ENCODE measurements around the gene PHEX. TPM values are rescaled to one million over a fixed set of nuclear protein-coding genes. Genes with fewer than 3 reads are reported as not detected.

PHEX gene
- total and polyA plus RNA-seq, 5 experiments from 2014 or later: 0.18 to 0.19 TPM; not detected in 3

- H3K4me1 Mint-ChIP-seq: no peaks in the 10 kb centered on the region
- H3K36me3 Mint-ChIP-seq: peaks cover 0 to 2% (median 0%) of the 10 kb centered on the region in 3 donors
- H3K9me3 Mint-ChIP-seq: peaks cover 0 to 3% (median 0%) of the 10 kb centered on the region in 9 donors
- no peak overlapping the region for H3K27ac Mint-ChIP-seq
- H3K27me3 Mint-ChIP-seq: peaks cover 0 to 1% (median 0%) of the 10 kb centered on the region in 5 donors
- DNase-seq (no peak), ATAC-seq (no peak)
- H3K4me3 Mint-ChIP-seq: no peak overlapping the region
- POLR2A ChIA-PET: no interaction called here
Observed at GRCh38 chrX:22186165-22186564, 154.0 kb downstream of the PHEX start.

- peak overlapping the region in 1 of 10 donors; percentile 70 for H3K4me3 Mint-ChIP-seq
- POLR2A ChIA-PET: no interaction called here
- no peaks in the 10 kb centered on the region for H3K9me3 Mint-ChIP-seq
- H3K4me1 Mint-ChIP-seq: peaks cover 2 to 6% (median 4%) of the 10 kb centered on the region in 4 donors
- DNase-seq (peak; percentile 4 to 66 (median 32)), ATAC-seq (no peak)
- peak overlapping the region in 1 of 10 donors; percentile 79 for H3K27ac Mint-ChIP-seq
- H3K27me3 Mint-ChIP-seq: peaks cover 0 to 8% (median 2%) of the 10 kb centered on the region in 5 donors
- no peaks in the 10 kb centered on the region for H3K36me3 Mint-ChIP-seq
Observed at GRCh38 chrX:22192419-22193060, 160.4 kb downstream of the PHEX start.

DNA sequence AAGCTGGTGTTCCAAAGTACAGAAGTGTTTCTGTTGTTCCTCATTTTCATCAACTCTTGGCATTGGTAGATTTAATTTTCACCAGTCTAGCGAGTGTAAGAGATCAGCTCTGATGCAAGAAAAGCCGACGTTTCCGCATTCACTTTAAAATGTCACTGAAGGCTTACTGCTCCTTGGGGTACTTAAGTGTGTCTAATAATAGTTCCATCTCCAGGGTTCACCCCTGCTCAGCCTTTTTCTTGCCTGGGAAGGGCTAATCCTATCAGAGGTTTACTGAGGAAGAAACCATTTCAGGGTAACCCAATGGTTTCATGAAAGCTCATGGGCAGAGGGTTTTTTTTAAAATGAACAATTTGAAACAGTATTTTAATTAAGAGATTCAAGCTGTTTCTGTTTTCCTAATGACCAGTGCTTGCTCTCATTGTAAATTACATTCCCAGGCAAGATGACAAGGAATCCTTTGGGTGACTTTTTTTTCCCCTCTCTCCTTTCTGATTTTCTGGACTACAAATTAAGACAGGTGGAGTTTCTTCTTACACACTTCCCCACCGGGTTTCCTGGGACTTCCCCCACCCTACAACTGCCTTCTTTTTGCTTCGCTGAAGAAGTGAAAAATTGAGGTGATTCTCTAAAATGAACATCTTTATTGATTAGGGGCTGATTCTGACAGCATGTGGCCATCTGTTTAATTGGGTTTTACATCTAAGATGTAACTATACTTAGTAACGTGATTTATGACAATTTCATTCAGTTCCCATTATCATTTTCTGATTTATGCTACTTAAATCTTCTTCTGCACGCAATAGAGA, 161.9 kb downstream of the PHEX start:
- DNase-seq (no peak), ATAC-seq (no peak)
- H3K4me1 Mint-ChIP-seq: peaks cover 2 to 6% (median 4%) of the 10 kb centered on the region in 4 donors
- POLR2A ChIA-PET: no interaction called here
- H3K27ac Mint-ChIP-seq: peak overlapping the region in 1 of 10 donors; percentile 42
- peaks cover 0 to 4% (median 0%) of the 10 kb centered on the region in 9 donors for H3K9me3 Mint-ChIP-seq
- no peak overlapping the region for H3K4me3 Mint-ChIP-seq
- no peaks in the 10 kb centered on the region for H3K36me3 Mint-ChIP-seq
- H3K27me3 Mint-ChIP-seq: peaks cover 0 to 12% (median 4%) of the 10 kb centered on the region in 5 donors

DNA sequence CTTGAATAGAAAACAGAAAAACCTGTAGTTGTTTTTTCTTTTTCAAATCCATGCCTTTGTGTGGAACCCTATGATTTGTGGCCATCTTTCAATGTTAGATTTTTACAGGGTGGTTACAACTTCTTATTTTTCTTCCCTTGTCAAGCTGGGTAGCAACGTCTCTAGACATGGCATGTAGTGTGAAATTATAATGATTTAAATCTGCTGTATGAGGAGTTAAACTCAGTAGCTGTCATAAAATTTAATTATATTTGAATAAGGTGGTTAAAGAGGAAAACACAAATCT, 162.5 kb downstream of the PHEX start:
- Mint-ChIP-seq H3K4me1 (peaks cover 2 to 6% (median 4%) of the 10 kb centered on the region in 4 donors), H3K36me3 (no peaks in the 10 kb centered on the region), H3K27me3 (peaks cover 0 to 12% (median 4%) of the 10 kb centered on the region in 5 donors), H3K4me3 (no peak overlapping the region), H3K27ac (no peak overlapping the region), H3K9me3 (peaks cover 0 to 4% (median 0%) of the 10 kb centered on the region in 9 donors)
- DNase-seq (no peak), ATAC-seq (no peak)
- POLR2A ChIA-PET: no interaction called here

DNA sequence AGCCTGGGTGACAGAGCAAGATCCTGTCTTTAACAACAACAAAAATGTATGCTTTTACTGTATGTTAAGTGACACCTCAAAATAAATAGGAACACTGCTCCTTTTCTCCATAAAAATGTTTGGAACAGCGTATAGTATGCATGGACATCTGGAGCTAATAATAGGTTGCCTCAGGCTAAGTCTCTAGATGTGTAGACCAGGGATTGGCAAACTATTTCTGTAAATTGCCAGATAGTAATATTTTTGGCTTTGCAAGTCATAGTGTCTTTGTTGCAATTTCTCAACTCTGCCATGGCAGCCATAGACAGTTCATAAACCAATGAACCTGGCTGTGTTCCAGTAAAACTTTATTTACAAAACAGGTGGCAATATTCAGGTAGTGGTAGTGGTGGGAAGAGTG, 164.0 kb downstream of the PHEX start:
- no peak for ATAC-seq
- POLR2A ChIA-PET: no interaction called here
- H3K27me3 Mint-ChIP-seq: peaks cover 0 to 12% (median 4%) of the 10 kb centered on the region in 5 donors
- H3K9me3 Mint-ChIP-seq: peaks cover 0 to 4% (median 0%) of the 10 kb centered on the region in 9 donors
- no peaks in the 10 kb centered on the region for H3K36me3 Mint-ChIP-seq
- no peak overlapping the region for H3K27ac Mint-ChIP-seq
- peaks cover 2 to 6% (median 4%) of the 10 kb centered on the region in 4 donors for H3K4me1 Mint-ChIP-seq
- no peak overlapping the region for H3K4me3 Mint-ChIP-seq
- no peak for DNase-seq

DNA sequence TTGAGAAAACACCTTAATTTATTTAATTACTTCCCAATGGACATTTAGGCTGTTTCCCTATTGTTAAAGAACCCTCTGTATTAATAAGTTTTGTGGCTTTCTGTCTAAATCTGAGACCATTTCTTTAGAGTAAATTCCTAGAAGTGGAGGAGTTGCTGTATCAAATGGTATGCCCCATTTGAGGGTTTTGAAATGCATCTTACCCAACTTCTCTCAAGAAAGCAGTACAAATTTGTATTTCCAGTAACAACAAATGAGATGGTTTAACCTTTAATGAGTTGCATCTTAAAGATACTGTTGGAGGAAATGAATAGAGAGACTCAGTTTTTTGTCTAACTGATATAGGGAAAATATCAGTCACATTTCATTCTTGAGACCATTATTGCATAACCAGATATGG, 170.1 kb downstream of the PHEX start:
- ATAC-seq (no peak), DNase-seq (no peak)
- Mint-ChIP-seq H3K4me1 (no peaks in the 10 kb centered on the region), H3K27ac (no peak overlapping the region), H3K9me3 (peaks cover 0 to 4% (median 0%) of the 10 kb centered on the region in 9 donors), H3K27me3 (peaks cover 0 to 13% (median 3%) of the 10 kb centered on the region in 5 donors), H3K4me3 (no peak overlapping the region), H3K36me3 (no peaks in the 10 kb centered on the region)
- POLR2A ChIA-PET: no interaction called here

DNA sequence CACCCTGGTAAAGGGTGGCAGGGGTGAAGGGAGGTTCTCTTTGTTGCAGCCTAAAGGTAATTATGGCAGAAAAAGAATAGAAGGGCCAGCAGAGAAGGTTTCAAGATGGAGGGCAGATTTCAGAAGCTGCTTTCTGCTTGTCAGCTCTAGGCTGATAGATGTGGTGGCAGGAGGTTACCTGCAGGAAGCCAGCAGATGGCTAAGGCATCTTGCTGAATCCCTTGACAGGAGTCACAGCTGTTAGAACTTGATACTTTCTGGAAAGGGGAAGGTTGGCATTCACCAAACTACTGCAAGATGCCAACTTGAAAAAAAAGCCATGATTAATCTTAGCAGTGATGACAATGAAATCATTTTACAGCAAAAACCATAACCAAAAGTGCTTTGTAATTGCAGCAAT, 171.1 kb downstream of the PHEX start:
- Mint-ChIP-seq H3K9me3 (peaks cover 0 to 4% (median 0%) of the 10 kb centered on the region in 9 donors), H3K4me3 (no peak overlapping the region), H3K36me3 (no peaks in the 10 kb centered on the region), H3K4me1 (no peaks in the 10 kb centered on the region), H3K27ac (no peak overlapping the region), H3K27me3 (peaks cover 0 to 13% (median 3%) of the 10 kb centered on the region in 5 donors)
- ATAC-seq: no peak
- DNase-seq: no peak
- POLR2A ChIA-PET: no interaction called here

GRCh38 chrX:22206781-22207180, 174.7 kb downstream of the PHEX start:
- no peak overlapping the region for H3K4me3 Mint-ChIP-seq
- no peaks in the 10 kb centered on the region for H3K36me3 Mint-ChIP-seq
- DNase-seq (no peak), ATAC-seq (no peak)
- no peaks in the 10 kb centered on the region for H3K4me1 Mint-ChIP-seq
- POLR2A ChIA-PET: no interaction called here
- no peak overlapping the region for H3K27ac Mint-ChIP-seq
- H3K27me3 Mint-ChIP-seq: peaks cover 0 to 6% (median 1%) of the 10 kb centered on the region in 5 donors
- peaks cover 0 to 5% (median 0%) of the 10 kb centered on the region in 9 donors for H3K9me3 Mint-ChIP-seq

- DNase-seq (no peak), ATAC-seq (no peak)
- Mint-ChIP-seq H3K4me3 (no peak overlapping the region), H3K9me3 (no peaks in the 10 kb centered on the region), H3K27me3 (peaks cover 0 to 3% (median 0%) of the 10 kb centered on the region in 5 donors), H3K27ac (no peak overlapping the region), H3K36me3 (no peaks in the 10 kb centered on the region), H3K4me1 (no peaks in the 10 kb centered on the region)
- POLR2A ChIA-PET: no interaction called here
Observed at GRCh38 chrX:22220941-22221340, 188.8 kb downstream of the PHEX start.

- ATAC-seq: no peak
- POLR2A ChIA-PET: no interaction called here
- no peaks in the 10 kb centered on the region for H3K4me1 Mint-ChIP-seq
- peaks cover 1 to 19% (median 5%) of the 10 kb centered on the region in 5 donors for H3K27me3 Mint-ChIP-seq
- no peak overlapping the region for H3K27ac Mint-ChIP-seq
- no peak for DNase-seq
- no peaks in the 10 kb centered on the region for H3K36me3 Mint-ChIP-seq
- H3K4me3 Mint-ChIP-seq: no peak overlapping the region
- peaks cover 0 to 5% (median 0%) of the 10 kb centered on the region in 9 donors for H3K9me3 Mint-ChIP-seq
Observed at GRCh38 chrX:22234380-22234779, 202.3 kb downstream of the PHEX start.

GRCh38 chrX:22237479-22237878, 205.4 kb downstream of the PHEX start:
- H3K4me1 Mint-ChIP-seq: no peaks in the 10 kb centered on the region
- peaks cover 1 to 22% (median 6%) of the 10 kb centered on the region in 5 donors for H3K27me3 Mint-ChIP-seq
- no peak overlapping the region for H3K4me3 Mint-ChIP-seq
- POLR2A ChIA-PET: no interaction called here
- no peak for ATAC-seq
- H3K9me3 Mint-ChIP-seq: peaks cover 0 to 10% (median 0%) of the 10 kb centered on the region in 9 donors
- DNase-seq: no peak
- no peaks in the 10 kb centered on the region for H3K36me3 Mint-ChIP-seq
- no peak overlapping the region for H3K27ac Mint-ChIP-seq

DNA sequence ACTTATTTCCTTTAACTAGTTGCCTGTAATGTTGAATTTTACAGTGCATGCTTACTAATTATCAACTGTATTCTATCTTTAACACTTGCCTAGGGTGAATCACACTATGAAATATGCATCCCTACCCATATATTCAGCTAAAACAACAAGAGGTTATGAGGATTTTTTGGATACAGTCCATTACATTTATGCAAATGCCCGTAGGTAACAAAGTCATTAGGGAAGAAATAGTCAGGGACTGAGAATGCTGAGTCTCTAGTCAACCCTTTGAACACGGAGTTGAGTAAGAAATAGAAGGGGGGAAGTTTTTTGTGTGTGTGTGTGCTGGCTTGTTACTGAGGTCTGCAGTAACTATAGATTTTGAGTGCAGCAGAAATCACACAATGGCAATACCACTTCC, 214.5 kb downstream of the PHEX start:
- ATAC-seq: no peak
- H3K4me3 Mint-ChIP-seq: no peak overlapping the region
- no peak for DNase-seq
- POLR2A ChIA-PET: no interaction called here
- no peaks in the 10 kb centered on the region for H3K27me3 Mint-ChIP-seq
- H3K9me3 Mint-ChIP-seq: peaks cover 0 to 10% (median 0%) of the 10 kb centered on the region in 9 donors
- no peaks in the 10 kb centered on the region for H3K4me1 Mint-ChIP-seq
- no peak overlapping the region for H3K27ac Mint-ChIP-seq
- H3K36me3 Mint-ChIP-seq: no peaks in the 10 kb centered on the region

GRCh38 chrX:22247169-22247568, 215.0 kb downstream of the PHEX start:
- H3K9me3 Mint-ChIP-seq: peaks cover 0 to 10% (median 0%) of the 10 kb centered on the region in 9 donors

More at GRCh38 chrX:22247169-22247568, 215.0 kb downstream of the PHEX start:
- no peak for DNase-seq
- POLR2A ChIA-PET: no interaction called here
- no peak for ATAC-seq
- H3K36me3 Mint-ChIP-seq: no peaks in the 10 kb centered on the region
- no peaks in the 10 kb centered on the region for H3K27me3 Mint-ChIP-seq
- no peak overlapping the region for H3K4me3 Mint-ChIP-seq
- H3K4me1 Mint-ChIP-seq: no peaks in the 10 kb centered on the region
- no peak overlapping the region for H3K27ac Mint-ChIP-seq
